HepG2 (cell line): Measurements from ENCODE around the gene LARP1. TPM values are rescaled to one million over a fixed set of nuclear protein-coding genes. Genes with fewer than 3 reads are reported as not detected.

ENCODE experiments used
- FOXA1 ChIP-seq, 2 experiments: fragments of 450-650 bp in 1 of 2; sonication (generic) in 1 of 2; formaldehyde crosslinking in 1 of 2; IDR thresholded peaks; 2 replicates each; pipeline versions ENCODE4 v1.4.0 to v1.6.1; 2016 to 2020; ENCODE audit warnings: missing genetic modification reagents in 1 of 2
- HOXA9 ChIP-seq: sonication (generic); formaldehyde crosslinking; IDR thresholded peaks from 2 replicates; pipeline ENCODE4 v1.8.1; 2022; ENCODE audit warnings: missing genetic modification reagents, mild to moderate bottlenecking, moderate library complexity, borderline replicate concordance
- MLLT10 ChIP-seq: sonication (generic); formaldehyde crosslinking; IDR thresholded peaks from 2 replicates; pipeline ENCODE4 v1.4.0; 2020; ENCODE audit warnings: missing genetic modification reagents
- NFYC ChIP-seq: IDR thresholded peaks from 2 replicates; pipeline ENCODE4 v1.6.1; 2016; ENCODE audit warnings: missing genetic modification reagents, missing compliant biosample characterization
- RNF2 ChIP-seq: fragments of 450-650 bp; conservative IDR thresholded peaks from 2 replicates; pipeline ENCODE4 v1.6.1; 2016; ENCODE audit warnings: low read depth
- SCMH1 ChIP-seq: sonication (generic); formaldehyde crosslinking; IDR thresholded peaks from 2 replicates; pipeline ENCODE4 v1.9.0; 2021; ENCODE audit warnings: missing genetic modification reagents, mild to moderate bottlenecking, borderline replicate concordance
- SETDB1 ChIP-seq: sonication (generic); formaldehyde crosslinking; IDR thresholded peaks from 2 replicates; pipeline ENCODE4 v1.5.1; 2020; ENCODE audit warnings: missing genetic modification reagents, mild to moderate bottlenecking, borderline replicate concordance
- SMC3 ChIP-seq: IDR thresholded peaks from 2 replicates; pipeline ENCODE4 v1.6.1; 2011; ENCODE audit warnings: low read length, improper control_type of control experiment
- ZBTB34 ChIP-seq: sonication (generic); formaldehyde crosslinking; IDR thresholded peaks from 2 replicates; pipeline ENCODE4 v1.8.0; 2022; ENCODE audit warnings: mild to moderate bottlenecking, missing genetic modification reagents
- ZFP36 ChIP-seq: fragments of 150-350 bp; IDR thresholded peaks from 2 replicates; pipeline ENCODE4 v1.6.1; 2018; ENCODE audit warnings: borderline replicate concordance, low read length, low read depth; ENCODE audit not compliant: partially characterized antibody
- ZFP41 ChIP-seq: sonication (generic); formaldehyde crosslinking; IDR thresholded peaks from 2 replicates; pipeline ENCODE4 v1.4.0; 2020; ENCODE audit warnings: mild to moderate bottlenecking, missing genetic modification reagents, borderline replicate concordance
- ZHX2 ChIP-seq, 2 experiments: sonication (generic) in 1 of 2; formaldehyde crosslinking in 1 of 2; IDR thresholded peaks; 2 replicates each; pipeline versions ENCODE4 v1.6.1 to v1.9.0; 2014 to 2022; ENCODE audit warnings: antibody characterized with exemption in 1 of 2, borderline replicate concordance in 1 of 2, inconsistent platforms in 1 of 2, low read depth in 1 of 2, missing genetic modification reagents in 1 of 2
- ZNF317 ChIP-seq: sonication (generic); formaldehyde crosslinking; IDR thresholded peaks from 2 replicates; pipeline ENCODE4 v1.5.0; 2020; ENCODE audit warnings: mild to moderate bottlenecking, missing genetic modification reagents
- ZNF333 ChIP-seq: sonication (generic); formaldehyde crosslinking; IDR thresholded peaks from 2 replicates; pipeline ENCODE4 v1.4.0; 2020; ENCODE audit warnings: mild to moderate bottlenecking, missing genetic modification reagents, borderline replicate concordance
- ZNF383 ChIP-seq: sonication (generic); formaldehyde crosslinking; IDR thresholded peaks from 2 replicates; pipeline ENCODE4 v1.4.0; 2020; ENCODE audit warnings: missing genetic modification reagents, mild to moderate bottlenecking, borderline replicate concordance
- ZNF546 ChIP-seq: sonication (generic); formaldehyde crosslinking; conservative IDR thresholded peaks from 2 replicates; pipeline ENCODE4 v1.8.1; 2023; ENCODE audit warnings: mild to moderate bottlenecking, missing genetic modification reagents
- ZNF747 ChIP-seq: sonication (generic); formaldehyde crosslinking; IDR thresholded peaks from 2 replicates; pipeline ENCODE4 v1.8.1; 2023; ENCODE audit warnings: missing genetic modification reagents, mild to moderate bottlenecking, borderline replicate concordance
- ZNF780A ChIP-seq: sonication (generic); formaldehyde crosslinking; IDR thresholded peaks from 2 replicates; pipeline ENCODE4 v1.8.0; 2022; ENCODE audit warnings: mild to moderate bottlenecking, missing genetic modification reagents, moderate library complexity
- ZNF788 ChIP-seq: sonication (generic); formaldehyde crosslinking; IDR thresholded peaks from 2 replicates; pipeline ENCODE4 v1.5.0; 2020; ENCODE audit warnings: mild to moderate bottlenecking, missing genetic modification reagents, borderline replicate concordance
- ZSCAN12 ChIP-seq: sonication (generic); formaldehyde crosslinking; IDR thresholded peaks from 2 replicates; pipeline ENCODE4 v1.9.0; 2021; ENCODE audit warnings: mild to moderate bottlenecking, missing genetic modification reagents
- ZZZ3 ChIP-seq: sonication (generic); formaldehyde crosslinking; IDR thresholded peaks from 2 replicates; pipeline ENCODE4 v1.4.0; 2020; ENCODE audit warnings: missing genetic modification reagents, mild to moderate bottlenecking, borderline replicate concordance
- polyA plus RNA-seq, 8 experiments: library from polyadenylated mRNA; depleted of rRNA in 3 of 8; stranded (reverse) in 7 of 8; unstranded in 1 of 8; fragments of >200 nt; fragmentation: Illumina TruSeq in 4 of 8; extraction: Trizol in 4 of 8; gene quantifications; 2 replicates each; pipeline versions ENCODE4 v1.2.1 to v1.2.3, GENCODE V29; 2011 to 2016; ENCODE audit warnings: low read depth in 4 of 8, missing spikeins in 1 of 8, mixed read lengths in 1 of 8; ENCODE audit not compliant: insufficient read depth in 1 of 8
- total RNA-seq, 5 experiments: library from RNA; depleted of rRNA; stranded (reverse); fragments of >200 nt; fragmentation: Illumina TruSeq; extraction: Trizol; gene quantifications; 2 replicates each; pipeline ENCODE4 v1.2.3, GENCODE V29; 2016; ENCODE audit warnings: low read depth in 1 of 5

Gene LARP1
- total and polyA plus RNA-seq, 2 of the 13 experiments (the other 11 are each of a cell fraction or from before 2014, with no cell fraction given) = 45.2 to 61.4 TPM

- TF ChIP-seq ZFP41 (CRISPR knock-in tag) (no peak), ZNF317 (CRISPR knock-in tag) (0 out of 2 replicates have a peak, but pooled peaks have one; percentile 24), SETDB1 (CRISPR knock-in tag) (no peak), ZFP36 (no peak), RNF2 (no peak), ZHX2 (IDR thresholded peaks at IDR 0.05; ENCODE audit: low read depth) (no peak), ZHX2 (CRISPR knock-in tag; IDR thresholded peaks at IDR 0.05; ENCODE audit: borderline replicate concordance) (no peak; the same call in 1 of the 2 replicates), ZNF788 (CRISPR knock-in tag) (peak; percentile 49; the same call in 1 of the 2 replicates), SCMH1 (no peak), ZSCAN12 (CRISPR knock-in tag) (no peak), ZNF383 (CRISPR knock-in tag) (no peak), ZNF747 (CRISPR knock-in tag) (peak; percentile 84; the same call in 1 of the 2 replicates), FOXA1 (IDR thresholded peaks at IDR 0.05) (no peak), FOXA1 (CRISPR knock-in tag; IDR thresholded peaks at IDR 0.05) (peak; percentile 91), MLLT10 (CRISPR knock-in tag) (no peak), SMC3 (no peak), ZZZ3 (CRISPR knock-in tag) (no peak), ZNF333 (CRISPR knock-in tag) (no peak), ZNF546 (CRISPR knock-in tag) (no peak), NFYC (CRISPR knock-in tag) (no peak), ZBTB34 (CRISPR knock-in tag) (no peak; the same call in 1 of the 2 replicates), HOXA9 (CRISPR knock-in tag) (no peak), ZNF780A (no peak)
Measured at GRCh38 chr5:154842689-154843530, 87.7 kb downstream of the LARP1 start (continued).
